HG02840 (cell line): ENCODE measurements around the gene GRWD1.
A peak's percentile ranks its signal among the peaks of the same experiment; 100 is the strongest.

Experiments used
- ATAC-seq: cut with Tn5 transposase; IDR thresholded peaks from one replicate; pipeline ENCODE4 v1.9.1; 2021; ENCODE audit warnings: mild to moderate bottlenecking, moderate library complexity, moderate number of reproducible peaks; ENCODE audit not compliant: unreplicated experiment, low FRiP score

The GRWD1 gene

GRCh38 chr19:48445606-48446481 lies at the start of gene GRWD1:
Gene GRWD1, plus strand, starts transcription at chr19:48445983. Its CDS starts 23 bp downstream, at chr19:48446006.
- ATAC-seq, result peak; percentile 88

DNA sequence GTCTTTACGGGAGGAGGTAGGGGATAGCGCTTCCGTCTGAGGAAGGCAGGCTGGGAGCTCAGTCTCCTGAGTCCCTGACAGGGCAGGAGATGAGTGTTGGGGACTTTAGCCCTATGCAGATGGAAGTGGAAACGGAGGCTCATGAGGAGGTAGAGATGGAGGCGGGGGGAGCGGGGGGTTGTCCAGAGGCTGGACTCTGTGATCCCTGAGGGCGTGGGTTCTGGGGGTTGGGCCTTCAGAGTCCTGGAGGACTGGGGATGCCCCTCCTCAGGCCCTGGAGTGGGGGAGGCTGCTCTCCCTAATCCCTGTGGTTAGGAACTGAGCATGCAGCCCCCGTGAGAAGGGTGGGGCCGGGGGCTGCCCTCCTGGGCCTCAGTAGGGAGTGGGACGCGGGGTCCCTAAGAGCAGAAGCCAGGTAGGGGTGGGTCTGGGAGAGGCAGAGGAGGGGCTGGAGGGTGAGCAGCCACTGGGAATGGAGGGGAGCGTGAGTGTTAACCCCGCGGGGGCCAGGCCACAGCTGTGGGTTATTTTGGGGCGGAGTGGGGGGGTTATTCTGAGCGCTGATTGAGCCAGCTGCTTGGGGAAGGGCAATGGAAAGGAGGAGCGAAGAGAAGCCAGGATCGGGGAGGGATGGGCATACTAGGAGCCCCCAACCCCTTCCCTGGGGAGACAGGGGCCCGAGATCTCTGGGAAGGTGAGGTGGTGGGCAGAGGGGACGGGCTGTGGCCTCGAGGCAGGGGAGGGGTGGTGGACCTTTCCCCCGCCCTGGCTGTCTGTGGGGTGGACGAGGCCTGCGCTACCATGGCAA lies 49.6 kb upstream of the GRWD1 start:
- ATAC-seq, result no peak

DNA sequence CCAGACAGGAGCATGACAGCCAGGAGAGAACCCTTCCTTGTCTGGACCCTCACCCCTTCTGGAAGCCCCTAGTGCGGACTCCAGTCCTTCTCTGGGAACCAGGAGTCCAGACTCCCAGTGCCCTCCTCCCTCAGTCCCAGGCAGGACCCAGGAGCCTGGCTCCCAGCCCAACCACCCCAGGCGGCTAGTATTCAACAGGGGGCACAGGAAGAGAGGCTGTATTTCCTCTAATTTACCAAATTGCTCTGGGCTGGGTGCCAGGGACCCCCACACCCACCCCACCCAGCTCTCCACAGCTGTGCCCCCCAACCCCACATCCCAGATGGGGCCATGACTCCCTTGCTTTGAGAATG lies 49.0 kb upstream of the GRWD1 start:
- ATAC-seq, result no peak

DNA sequence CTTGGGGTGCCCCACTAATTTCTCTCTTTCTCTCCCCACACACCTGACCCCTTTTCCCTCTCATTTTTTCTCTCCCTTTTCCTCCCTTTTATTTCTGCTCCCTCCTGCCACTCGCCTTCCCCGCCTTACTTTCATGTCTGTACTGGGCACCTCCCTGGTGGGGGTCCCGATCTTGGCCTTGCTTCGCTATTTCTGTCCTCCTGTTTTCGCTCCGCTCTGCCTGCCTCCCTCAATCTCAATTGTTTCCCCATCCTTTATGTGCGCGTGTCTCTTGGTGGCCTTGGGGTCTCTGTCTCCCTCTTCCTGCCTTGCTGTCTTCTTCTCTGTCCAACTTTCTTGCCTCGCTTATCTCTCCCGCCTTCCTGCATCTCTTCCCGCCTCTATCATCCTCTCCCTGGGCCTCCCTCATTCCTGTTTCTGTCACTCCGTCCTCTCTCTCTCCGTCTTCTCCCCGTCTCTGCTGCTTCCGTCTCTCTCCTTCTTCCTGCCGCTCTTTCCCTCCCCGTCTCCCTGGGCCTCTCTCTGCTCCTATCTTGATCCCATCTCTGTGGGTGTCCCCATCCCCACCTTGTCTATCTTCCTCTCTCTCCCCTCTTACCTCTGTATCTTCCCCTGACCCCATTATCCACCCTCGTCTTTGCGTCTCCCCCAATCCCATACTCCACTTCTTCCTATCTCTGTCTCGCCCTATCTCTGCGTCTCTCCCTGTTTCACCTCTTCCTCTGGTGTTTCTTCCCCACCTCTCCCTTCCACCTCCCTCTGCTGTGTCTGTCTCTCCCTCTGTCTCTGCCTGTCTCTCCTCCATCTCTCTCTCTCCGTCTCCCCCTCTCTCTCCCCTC lies 48.3 kb upstream of the GRWD1 start:
- ATAC-seq, result no peak

DNA sequence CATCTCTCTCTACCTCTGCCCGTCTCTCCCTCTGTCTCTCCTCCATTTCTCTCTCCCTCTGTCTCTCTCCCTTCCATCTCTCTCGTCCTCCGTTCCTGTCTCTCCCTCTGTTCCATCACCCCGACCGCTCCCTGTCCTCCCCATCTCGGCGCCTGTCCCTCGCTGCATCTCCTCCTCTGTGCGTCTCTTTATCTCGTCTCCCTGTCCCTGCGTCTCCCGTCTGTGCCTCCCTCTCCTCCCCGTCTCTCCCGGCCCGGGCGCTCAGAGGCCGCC lies 47.7 kb upstream of the GRWD1 start:
- no peak for ATAC-seq

- ATAC-seq, result no peak
These were observed 47.2 kb upstream of the GRWD1 start for GRCh38 chr19:48398375-48399235.

- ATAC-seq, result no peak
These were observed 45.6 kb upstream of the GRWD1 start for GRCh38 chr19:48400018-48400742.

GRCh38 chr19:48401287-48401686 lies 44.5 kb upstream of the GRWD1 start:
- no peak for ATAC-seq

DNA sequence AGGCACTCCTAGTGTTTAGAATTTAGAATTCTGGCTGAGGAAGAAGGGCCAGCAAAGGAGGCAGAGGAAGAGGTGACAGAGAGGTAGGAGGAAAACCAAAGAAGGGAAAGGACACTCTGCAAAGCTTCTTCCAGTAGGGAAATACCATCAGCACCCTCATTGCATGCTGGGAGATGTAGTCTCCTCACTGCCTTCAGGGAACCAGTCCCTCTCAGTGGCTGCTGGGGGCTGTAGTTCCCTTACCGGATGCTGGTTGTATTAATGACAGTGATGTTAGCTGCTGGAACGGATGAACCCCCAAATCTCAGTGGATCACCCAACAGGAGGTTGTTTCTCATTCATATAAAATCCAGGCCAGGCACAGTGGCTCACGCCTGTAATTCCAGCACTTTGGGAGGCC lies 42.2 kb upstream of the GRWD1 start:
- ATAC-seq, result no peak

- no peak for ATAC-seq
These were observed 40.6 kb upstream of the GRWD1 start for GRCh38 chr19:48405010-48405659.

- ATAC-seq, result no peak
These were observed 39.9 kb upstream of the GRWD1 start for GRCh38 chr19:48405850-48406249.

DNA sequence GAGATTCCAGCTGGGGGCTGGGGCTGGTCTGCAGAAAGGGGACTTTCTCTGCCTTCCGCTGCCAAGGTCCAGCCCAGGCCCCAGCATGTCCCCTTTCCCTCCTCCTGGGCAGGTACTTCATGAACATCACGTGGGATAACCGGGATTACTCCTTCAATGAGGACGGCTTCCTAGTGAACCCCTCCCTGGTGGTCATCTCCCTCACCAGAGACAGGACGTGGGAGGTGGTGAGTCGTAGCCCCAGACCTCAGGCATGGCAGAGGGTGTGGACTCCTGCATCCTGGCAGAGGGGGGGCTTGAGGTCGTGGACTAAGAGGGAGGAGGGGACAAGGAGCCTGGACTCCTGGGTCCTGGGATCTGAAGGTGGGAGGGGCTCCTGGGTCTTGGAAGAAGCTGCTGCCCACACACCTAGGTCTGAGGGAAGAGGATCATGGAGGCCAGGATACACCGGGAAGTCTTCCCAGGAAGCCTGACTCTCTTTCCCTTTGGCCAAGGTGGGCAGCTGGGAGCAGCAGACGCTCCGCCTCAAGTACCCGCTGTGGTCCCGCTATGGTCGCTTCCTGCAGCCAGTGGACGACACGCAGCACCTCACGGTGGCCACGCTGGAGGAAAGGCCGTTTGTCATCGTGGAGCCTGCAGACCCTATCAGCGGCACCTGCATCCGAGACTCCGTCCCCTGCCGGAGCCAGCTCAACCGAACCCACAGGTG lies 31.8 kb upstream of the GRWD1 start:
- ATAC-seq, result no peak

- no peak for ATAC-seq
These were observed 30.4 kb upstream of the GRWD1 start for GRCh38 chr19:48415395-48415794.

DNA sequence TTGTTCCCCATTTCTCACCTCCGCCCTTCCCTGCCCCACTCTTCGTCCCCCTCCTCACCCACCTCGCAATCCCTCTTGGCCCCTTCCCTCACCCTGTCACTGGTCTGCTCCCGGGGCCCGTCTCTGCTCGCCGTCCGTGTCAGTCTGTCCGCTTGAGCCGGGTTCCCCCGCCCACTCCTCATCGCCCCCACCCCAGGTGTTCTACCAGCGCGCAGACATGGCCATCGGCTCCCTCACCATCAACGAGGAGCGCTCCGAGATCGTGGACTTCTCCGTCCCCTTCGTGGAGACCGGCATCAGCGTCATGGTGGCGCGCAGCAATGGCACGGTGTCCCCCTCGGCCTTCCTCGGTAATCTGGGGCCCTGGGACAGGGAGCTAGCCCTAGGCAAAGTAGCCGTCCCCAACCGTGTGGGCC lies 30.0 kb upstream of the GRWD1 start:
- ATAC-seq, result no peak

GRCh38 chr19:48417421-48417820 lies 28.4 kb upstream of the GRWD1 start:
- no peak for ATAC-seq

GRCh38 chr19:48418317-48419064 lies 27.3 kb upstream of the GRWD1 start:
- no peak for ATAC-seq

DNA sequence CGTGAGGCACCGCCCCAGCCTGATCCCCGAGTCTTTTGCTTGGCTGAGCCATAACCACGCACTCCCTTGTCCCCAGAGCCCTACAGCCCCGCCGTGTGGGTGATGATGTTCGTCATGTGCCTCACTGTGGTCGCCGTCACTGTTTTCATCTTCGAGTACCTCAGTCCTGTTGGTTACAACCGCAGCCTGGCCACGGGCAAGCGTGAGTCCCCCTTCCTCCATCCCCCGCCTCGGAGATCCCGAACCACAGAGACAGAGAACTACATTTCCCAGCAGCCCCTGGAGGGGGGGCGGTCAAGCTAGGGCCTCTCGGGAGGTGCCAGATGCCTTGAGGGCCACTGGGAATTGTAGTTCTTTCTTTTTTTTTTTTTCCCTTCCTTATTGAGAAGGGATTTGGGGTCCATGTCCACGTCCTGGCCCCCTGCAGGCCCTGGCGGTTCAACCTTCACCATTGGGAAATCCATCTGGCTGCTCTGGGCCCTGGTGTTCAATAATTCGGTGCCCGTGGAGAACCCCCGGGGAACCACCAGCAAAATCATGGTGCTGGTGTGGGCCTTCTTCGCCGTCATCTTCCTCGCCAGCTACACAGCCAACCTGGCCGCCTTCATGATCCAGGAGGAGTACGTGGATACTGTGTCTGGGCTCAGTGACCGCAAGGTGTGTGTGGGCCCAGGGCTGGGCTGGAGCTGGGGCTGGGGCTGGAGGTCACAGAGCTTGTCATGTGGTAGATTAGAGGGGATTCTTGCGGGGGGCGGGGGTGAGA lies 26.4 kb upstream of the GRWD1 start:
- no peak for ATAC-seq
